RWPE2 (cell line): ENCODE measurements around the gene SLC4A8.

Experiments used
- ATAC-seq: fragments of 200-7000 bp; cut with Tn5 transposase; 3 replicates; pipeline ENCODE4 v1.9.1; 2021; ENCODE audit warnings: low read depth
- DNase-seq: peaks from one replicate; pipeline ENCODE4 v3.0.0-alpha.2; 2020; ENCODE audit warnings: low spot score
- H3K27ac ChIP-seq: fragments of 450-650 bp; 2 replicates; pipeline ENCODE4 v1.5.1; 2017; ENCODE audit warnings: mild to moderate bottlenecking; ENCODE audit not compliant: poor library complexity, severe bottlenecking
- H3K27me3 ChIP-seq: fragments of 250-450 bp; sonication (Bioruptor Pico); 2 replicates; pipeline ENCODE4 v1.5.1; 2021; ENCODE audit warnings: mild to moderate bottlenecking, moderate library complexity; ENCODE audit not compliant: insufficient read depth, poor library complexity, severe bottlenecking
- H3K36me3 ChIP-seq: fragments of 250-450 bp; sonication (Bioruptor Pico); 2 replicates; pipeline ENCODE4 v1.5.1; 2020; ENCODE audit warnings: low read depth, mild to moderate bottlenecking, moderate library complexity
- H3K4me1 ChIP-seq: fragments of 250-450 bp; sonication (Bioruptor Pico); 2 replicates; pipeline ENCODE4 v1.5.1; 2021; ENCODE audit warnings: mild to moderate bottlenecking, moderate library complexity; ENCODE audit not compliant: insufficient read depth, poor library complexity, severe bottlenecking
- H3K4me3 ChIP-seq: fragments of 250-450 bp; sonication (Bioruptor Pico); 2 replicates; pipeline ENCODE4 v1.5.1; 2021; ENCODE audit warnings: mild to moderate bottlenecking, moderate library complexity; ENCODE audit not compliant: severe bottlenecking
- H3K9me3 ChIP-seq: fragments of 250-450 bp; sonication (Bioruptor Pico); 2 replicates; pipeline ENCODE4 v1.5.1; 2021; ENCODE audit warnings: mild to moderate bottlenecking, moderate library complexity; ENCODE audit not compliant: severe bottlenecking
- TF ChIP-seq, protein P1 (sequence below): fragments of 450-650 bp; IDR thresholded peaks from one replicate; pipeline ENCODE4 v1.5.1; 2017; ENCODE audit warnings: mild to moderate bottlenecking, moderate library complexity; ENCODE audit not compliant: poor library complexity, severe bottlenecking

Gene SLC4A8

DNA sequence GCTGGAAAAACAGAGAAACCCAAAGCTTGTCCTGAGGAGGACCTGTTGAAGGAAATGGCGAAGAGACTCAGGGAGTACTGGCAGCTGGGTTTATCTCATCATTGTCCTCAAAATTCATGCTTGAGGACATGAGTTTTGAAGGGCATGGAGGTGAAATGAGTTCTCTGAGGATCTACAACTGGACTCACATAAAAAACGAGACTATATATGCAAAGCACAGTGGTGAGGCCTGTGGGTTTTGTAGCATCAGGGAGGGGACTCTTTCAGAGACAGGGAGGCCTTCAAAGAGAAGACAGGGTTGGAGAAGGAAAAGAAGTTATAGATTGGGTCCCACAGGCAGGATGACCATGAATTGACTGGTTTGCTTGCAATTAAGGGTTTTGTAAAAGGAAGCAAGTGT lies 95.1 kb downstream of the SLC4A8 start:
- TF ChIP-seq, protein P1, sequence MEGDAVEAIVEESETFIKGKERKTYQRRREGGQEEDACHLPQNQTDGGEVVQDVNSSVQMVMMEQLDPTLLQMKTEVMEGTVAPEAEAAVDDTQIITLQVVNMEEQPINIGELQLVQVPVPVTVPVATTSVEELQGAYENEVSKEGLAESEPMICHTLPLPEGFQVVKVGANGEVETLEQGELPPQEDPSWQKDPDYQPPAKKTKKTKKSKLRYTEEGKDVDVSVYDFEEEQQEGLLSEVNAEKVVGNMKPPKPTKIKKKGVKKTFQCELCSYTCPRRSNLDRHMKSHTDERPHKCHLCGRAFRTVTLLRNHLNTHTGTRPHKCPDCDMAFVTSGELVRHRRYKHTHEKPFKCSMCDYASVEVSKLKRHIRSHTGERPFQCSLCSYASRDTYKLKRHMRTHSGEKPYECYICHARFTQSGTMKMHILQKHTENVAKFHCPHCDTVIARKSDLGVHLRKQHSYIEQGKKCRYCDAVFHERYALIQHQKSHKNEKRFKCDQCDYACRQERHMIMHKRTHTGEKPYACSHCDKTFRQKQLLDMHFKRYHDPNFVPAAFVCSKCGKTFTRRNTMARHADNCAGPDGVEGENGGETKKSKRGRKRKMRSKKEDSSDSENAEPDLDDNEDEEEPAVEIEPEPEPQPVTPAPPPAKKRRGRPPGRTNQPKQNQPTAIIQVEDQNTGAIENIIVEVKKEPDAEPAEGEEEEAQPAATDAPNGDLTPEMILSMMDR: no peak
- Histone ChIP-seq H3K27me3 (no peaks in the 10 kb centered on the region), H3K4me1 (no peaks in the 10 kb centered on the region), H3K9me3 (no peaks in the 10 kb centered on the region), H3K36me3 (no peaks in the 10 kb centered on the region), H3K4me3 (no peak overlapping the region), H3K27ac (no peak overlapping the region)
- no peak for ATAC-seq
- DNase-seq: no peak

DNA sequence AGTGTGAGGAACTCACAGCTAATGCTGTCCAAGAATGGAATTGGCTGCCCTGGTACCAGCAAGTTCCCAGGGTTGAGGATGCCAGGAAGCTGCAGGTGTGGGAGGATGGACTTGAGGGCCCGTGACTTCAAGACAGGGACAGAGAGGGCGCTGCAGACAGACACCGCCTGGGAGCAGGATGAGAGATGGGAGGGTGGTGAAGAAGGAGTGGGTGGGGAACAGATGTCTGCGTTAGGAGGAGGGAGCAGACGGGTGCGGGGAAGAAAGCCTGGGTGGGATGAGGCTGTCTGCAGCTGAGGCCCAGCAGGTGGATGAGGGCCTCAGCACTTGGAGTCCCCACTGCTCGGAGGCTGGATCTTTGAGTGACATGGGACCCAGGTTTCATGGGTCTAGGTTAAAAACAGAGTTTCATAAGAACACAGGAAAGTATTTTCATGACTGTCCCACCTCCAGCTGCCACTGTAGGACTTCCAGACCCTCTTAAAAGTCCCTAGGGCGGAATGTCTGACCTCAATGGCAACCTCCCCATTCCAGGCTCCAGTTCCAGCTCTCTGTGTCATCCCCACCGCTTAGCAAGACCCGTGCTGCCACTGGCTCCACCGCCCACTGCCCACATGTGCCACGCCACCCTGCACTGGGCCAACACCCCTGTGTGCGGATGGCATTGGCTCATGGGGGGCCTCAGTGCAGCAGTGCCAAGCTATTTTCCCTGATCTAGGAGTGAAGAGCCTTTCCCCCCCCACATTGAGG lies 96.1 kb downstream of the SLC4A8 start:
- ATAC-seq (no peak), DNase-seq (no peak)
- TF ChIP-seq, protein P1: no peak
- Histone ChIP-seq H3K36me3 (no peaks in the 10 kb centered on the region), H3K27me3 (no peaks in the 10 kb centered on the region), H3K4me3 (no peak overlapping the region), H3K9me3 (no peaks in the 10 kb centered on the region), H3K4me1 (no peaks in the 10 kb centered on the region), H3K27ac (no peak overlapping the region)

DNA sequence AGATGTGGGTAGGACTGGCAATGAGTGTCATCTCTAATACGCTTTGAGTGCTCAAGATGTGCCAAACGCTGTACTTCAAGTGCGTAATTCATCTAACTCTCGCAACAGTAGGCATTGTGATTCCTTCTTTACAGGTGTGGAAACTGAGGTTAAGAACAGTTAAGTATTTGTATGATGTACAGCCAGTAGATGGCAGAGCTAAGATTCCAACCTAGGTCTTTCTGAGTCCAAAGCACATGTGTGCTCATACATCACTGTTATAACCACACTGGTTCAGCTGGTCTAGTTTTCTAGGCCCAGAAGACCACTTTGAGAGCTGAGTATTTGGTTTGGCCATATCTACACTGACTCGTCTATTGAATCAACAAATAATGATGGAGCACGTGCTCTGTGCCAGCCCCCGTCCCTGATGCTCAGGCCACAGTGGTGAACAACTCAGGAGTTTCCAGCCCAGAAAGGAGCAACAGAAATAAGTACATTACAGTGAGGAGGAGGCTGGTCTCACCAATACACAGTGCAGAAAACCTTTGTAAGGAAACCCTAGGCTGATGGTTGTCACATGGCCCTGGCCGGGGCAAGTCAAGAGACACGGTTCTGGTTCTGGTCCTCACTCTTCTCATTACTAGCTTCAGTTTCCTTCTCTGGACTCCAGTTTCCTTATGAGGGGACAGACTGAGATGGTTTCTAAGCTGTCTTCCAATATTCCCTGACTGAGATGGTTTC lies 97.1 kb downstream of the SLC4A8 start:
- Histone ChIP-seq H3K27ac (no peak overlapping the region), H3K4me1 (no peaks in the 10 kb centered on the region), H3K9me3 (no peaks in the 10 kb centered on the region), H3K4me3 (no peak overlapping the region), H3K36me3 (no peaks in the 10 kb centered on the region), H3K27me3 (no peaks in the 10 kb centered on the region)
- TF ChIP-seq, protein P1: peak; percentile 33
- ATAC-seq (no peak), DNase-seq (no peak)

DNA sequence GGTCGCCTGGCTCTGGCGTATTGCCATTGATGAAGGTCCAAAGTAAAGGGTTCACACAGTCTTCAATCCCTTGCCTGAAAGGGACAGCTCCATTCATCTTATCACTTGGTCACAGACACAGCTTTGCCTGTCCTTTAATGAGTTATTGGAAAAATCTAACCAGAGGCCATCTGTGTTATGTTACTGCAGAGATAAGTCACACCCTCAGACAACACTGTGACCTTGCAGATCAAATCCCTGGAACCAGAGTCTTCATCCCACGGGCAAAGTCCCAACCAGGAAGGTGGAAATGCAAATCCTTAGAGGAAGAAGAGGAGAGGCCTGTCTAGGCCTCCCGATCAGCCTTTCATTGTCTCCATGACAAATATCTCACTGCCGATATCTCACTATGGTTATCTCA lies 98.1 kb downstream of the SLC4A8 start:
- no peaks in the 10 kb centered on the region for H3K9me3 ChIP-seq
- ATAC-seq (no peak), DNase-seq (no peak)
- no peak overlapping the region for H3K27ac ChIP-seq
- TF ChIP-seq, protein P1: no peak
- H3K27me3 ChIP-seq: no peaks in the 10 kb centered on the region
- no peaks in the 10 kb centered on the region for H3K36me3 ChIP-seq
- H3K4me1 ChIP-seq: no peaks in the 10 kb centered on the region
- H3K4me3 ChIP-seq: no peak overlapping the region

DNA sequence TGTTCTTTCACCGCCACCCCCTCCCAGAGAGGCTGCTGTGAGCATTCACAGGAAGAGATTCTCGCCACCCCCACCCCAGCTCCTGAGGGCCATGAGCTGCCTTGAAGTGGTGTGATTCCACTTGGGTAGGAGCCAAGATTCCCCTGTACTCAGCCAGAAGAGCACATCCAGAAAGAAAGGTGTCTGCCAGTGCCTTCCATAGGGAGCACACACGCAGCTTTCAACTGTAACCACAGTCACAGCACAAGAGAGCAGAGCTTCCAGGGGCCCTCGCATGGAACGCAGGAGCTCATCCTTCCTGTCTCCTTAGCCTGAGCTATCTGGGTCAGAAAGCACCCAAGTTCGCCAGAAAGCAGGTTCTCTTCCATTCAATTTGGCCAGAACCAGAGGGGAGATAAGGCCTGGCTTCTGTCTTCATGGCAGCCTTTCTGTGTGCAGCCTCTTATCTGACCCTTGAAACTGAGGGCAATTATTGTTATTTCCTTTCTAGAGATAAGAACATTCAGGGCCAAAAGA lies 99.8 kb downstream of the SLC4A8 start:
- Histone ChIP-seq H3K9me3 (no peaks in the 10 kb centered on the region), H3K4me3 (no peak overlapping the region), H3K27me3 (no peaks in the 10 kb centered on the region), H3K4me1 (no peaks in the 10 kb centered on the region), H3K27ac (no peak overlapping the region), H3K36me3 (no peaks in the 10 kb centered on the region)
- no peak for ATAC-seq
- TF ChIP-seq, protein P1: no peak
- no peak for DNase-seq
